Colonic mucosa (tissue), 4 donors: ENCODE measurements around the gene ATN1. TPM values are rescaled to one million over a fixed set of nuclear protein-coding genes. Genes with fewer than 3 reads are reported as not detected.

Experiments
- DNase-seq: peaks from one replicate; pipeline ENCODE4 v3.0.0-alpha.2; 2020
- H3K27ac ChIP-seq: fragments of 200-600 bp; one replicate; pipeline ENCODE4 v1.8.0; 2021
- H3K27me3 ChIP-seq: fragments of 200-600 bp; one replicate; pipeline ENCODE4 v1.8.0; 2021
- H3K36me3 ChIP-seq: fragments of 200-600 bp; one replicate; pipeline ENCODE4 v1.8.0; 2021
- H3K4me1 ChIP-seq: fragments of 200-600 bp; one replicate; pipeline ENCODE4 v1.8.0; 2021; ENCODE audit warnings: mild to moderate bottlenecking
- H3K4me3 ChIP-seq: fragments of 200-600 bp; one replicate; pipeline ENCODE4 v1.8.0; 2021
- H3K9ac ChIP-seq, 2 donors: one replicate each; pipeline ENCODE4 v1.7.0; 2013; ENCODE audit warnings: control low read depth in 2 of 2, low read depth in 2 of 2, low read length in 2 of 2
- H3K9me3 ChIP-seq: fragments of 200-600 bp; one replicate; pipeline ENCODE4 v1.8.0; 2021
- intact Hi-C: fragments of 100-400 bp; cut with DNase I; formaldehyde crosslinking; loops from one replicate; pipeline ENCODE4 v1.14.1; 2022
- total RNA-seq, 2 donors: library from RNA; stranded (reverse); fragmentation: NEBNext Ultra II Directional in 1 of 2; extraction: Animal tissue kit (Norgen Biotek cat#: 25700) in 1 of 2; gene quantifications; one replicate each; pipeline ENCODE4 v1.2.1, GENCODE V29; 2021
- TF ChIP-seq, protein P1 (sequence below): fragments of 200-600 bp; IDR thresholded peaks from one replicate; pipeline ENCODE4 v1.8.0; 2022; ENCODE audit warnings: antibody characterized with exemption, mild to moderate bottlenecking
- donor health status: healthy.
- donor health status: DM: no; HTN: no; CAD: no.
- donor health status: DM: no; HTN: no; CAD: no.

The ATN1 gene
- total RNA-seq, 2 donors from 2014 or later: 67.5 to 103 TPM

DNA sequence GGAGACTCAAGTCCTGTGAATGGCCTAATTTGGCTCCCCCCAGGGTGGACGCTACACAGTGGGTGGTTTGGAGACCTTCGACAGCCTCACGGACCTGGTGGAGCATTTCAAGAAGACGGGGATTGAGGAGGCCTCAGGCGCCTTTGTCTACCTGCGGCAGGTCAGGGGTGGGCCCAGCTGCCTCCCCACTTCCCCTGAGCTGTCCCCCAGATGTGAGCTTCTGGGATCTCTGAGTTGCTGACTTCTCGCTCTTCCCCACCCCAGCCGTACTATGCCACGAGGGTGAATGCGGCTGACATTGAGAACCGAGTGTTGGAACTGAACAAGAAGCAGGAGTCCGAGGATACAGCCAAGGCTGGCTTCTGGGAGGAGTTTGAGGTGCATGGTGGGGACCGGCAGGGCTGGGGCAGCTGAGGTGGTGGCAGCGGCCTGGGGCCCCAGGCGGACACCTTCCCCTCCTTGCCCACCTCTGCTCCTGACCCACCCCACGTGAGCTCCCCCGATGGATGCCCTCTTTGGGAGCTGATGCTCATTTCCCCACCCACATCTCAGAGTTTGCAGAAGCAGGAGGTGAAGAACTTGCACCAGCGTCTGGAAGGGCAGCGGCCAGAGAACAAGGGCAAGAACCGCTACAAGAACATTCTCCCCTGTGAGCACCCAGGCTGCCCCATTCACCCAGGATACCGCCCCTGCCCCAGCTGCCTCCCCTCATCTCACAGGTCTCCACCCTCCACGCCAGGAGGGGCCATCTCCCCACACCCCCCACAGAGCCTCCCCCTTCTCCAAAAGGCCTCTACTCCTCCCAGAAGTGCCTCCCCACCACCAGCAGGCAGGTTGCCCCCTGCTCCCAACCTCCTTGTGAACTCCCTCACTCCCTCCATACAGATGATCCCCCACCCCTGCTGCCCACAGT, 27.6 kb downstream of the ATN1 start:
- no peak for DNase-seq
- H3K36me3 ChIP-seq: no peaks in the 10 kb centered on the region
- no peak overlapping the region for H3K4me3 ChIP-seq
- H3K4me1 ChIP-seq: peaks cover 8% of the 10 kb centered on the region
- intact Hi-C loops: no loop called here
- TF ChIP-seq, protein P1, sequence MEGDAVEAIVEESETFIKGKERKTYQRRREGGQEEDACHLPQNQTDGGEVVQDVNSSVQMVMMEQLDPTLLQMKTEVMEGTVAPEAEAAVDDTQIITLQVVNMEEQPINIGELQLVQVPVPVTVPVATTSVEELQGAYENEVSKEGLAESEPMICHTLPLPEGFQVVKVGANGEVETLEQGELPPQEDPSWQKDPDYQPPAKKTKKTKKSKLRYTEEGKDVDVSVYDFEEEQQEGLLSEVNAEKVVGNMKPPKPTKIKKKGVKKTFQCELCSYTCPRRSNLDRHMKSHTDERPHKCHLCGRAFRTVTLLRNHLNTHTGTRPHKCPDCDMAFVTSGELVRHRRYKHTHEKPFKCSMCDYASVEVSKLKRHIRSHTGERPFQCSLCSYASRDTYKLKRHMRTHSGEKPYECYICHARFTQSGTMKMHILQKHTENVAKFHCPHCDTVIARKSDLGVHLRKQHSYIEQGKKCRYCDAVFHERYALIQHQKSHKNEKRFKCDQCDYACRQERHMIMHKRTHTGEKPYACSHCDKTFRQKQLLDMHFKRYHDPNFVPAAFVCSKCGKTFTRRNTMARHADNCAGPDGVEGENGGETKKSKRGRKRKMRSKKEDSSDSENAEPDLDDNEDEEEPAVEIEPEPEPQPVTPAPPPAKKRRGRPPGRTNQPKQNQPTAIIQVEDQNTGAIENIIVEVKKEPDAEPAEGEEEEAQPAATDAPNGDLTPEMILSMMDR: no peak
- H3K9me3 ChIP-seq: no peaks in the 10 kb centered on the region
- no peaks in the 10 kb centered on the region for H3K27me3 ChIP-seq
- H3K27ac ChIP-seq: peak overlapping the region; percentile 80
- peak overlapping the region in 1 of 2 donors; percentile 9 for H3K9ac ChIP-seq

DNA sequence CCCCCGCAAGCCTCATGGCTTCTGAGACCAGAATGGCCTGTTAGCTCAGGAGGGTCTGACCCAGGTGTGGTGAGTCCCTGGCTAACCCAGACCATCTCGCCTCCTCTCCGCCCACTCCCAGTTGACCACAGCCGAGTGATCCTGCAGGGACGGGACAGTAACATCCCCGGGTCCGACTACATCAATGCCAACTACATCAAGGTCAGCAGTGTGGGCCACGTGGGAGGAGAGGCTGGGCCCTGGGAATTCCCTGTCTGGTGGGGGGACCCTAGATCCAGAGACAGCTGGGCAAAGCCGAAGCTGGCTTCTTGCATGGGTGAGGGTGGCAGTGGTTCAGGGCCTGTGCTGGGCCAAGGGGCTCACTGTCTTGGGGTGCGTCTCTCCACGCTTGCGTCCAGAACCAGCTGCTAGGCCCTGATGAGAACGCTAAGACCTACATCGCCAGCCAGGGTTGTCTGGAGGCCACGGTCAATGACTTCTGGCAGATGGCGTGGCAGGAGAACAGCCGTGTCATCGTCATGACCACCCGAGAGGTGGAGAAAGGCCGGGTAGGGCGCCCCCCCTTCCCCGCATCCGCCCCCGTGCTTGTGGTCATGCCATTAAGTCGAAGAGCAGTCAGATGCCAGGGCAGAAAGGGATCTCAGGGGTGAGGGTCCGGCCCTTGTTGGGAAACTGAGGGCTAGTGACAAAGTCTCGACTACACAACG, 28.4 kb downstream of the ATN1 start:
- Histone ChIP-seq H3K4me3 (no peak overlapping the region), H3K9ac (no peak overlapping the region), H3K36me3 (no peaks in the 10 kb centered on the region), H3K27me3 (no peaks in the 10 kb centered on the region), H3K4me1 (peaks cover 10% of the 10 kb centered on the region), H3K9me3 (no peaks in the 10 kb centered on the region), H3K27ac (no peak overlapping the region)
- DNase-seq: no peak
- intact Hi-C loops: no loop called here
- TF ChIP-seq, protein P1: no peak

DNA sequence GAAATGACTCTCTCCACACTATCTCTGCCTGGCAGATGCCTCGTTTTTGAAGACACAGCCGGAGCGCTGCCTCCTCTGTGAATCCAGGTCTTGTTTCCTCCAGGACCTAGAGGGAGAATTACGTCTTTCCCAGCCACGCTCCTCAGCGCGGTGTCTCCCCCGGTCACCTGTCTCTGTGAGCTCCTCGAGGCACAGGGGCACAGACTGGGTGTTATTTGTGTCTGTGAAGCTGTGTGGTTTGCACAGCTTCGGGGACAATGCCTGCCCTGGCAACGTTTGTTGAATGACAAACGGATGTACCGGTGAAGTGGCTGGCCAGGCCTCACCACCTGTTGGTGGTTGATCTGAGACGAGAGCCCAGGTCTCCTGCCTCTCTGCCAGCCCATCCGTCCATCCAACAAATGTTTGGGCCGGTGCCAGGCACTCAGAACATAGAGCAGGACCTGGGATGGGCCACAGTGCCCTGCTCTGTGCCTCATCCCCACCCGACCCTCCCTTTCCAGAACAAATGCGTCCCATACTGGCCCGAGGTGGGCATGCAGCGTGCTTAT, 29.5 kb downstream of the ATN1 start:
- peaks cover 10% of the 10 kb centered on the region for H3K4me1 ChIP-seq
- no peak for DNase-seq
- no peaks in the 10 kb centered on the region for H3K36me3 ChIP-seq
- intact Hi-C loops: no loop called here
- TF ChIP-seq, protein P1: no peak
- H3K9ac ChIP-seq: no peak overlapping the region
- H3K9me3 ChIP-seq: no peaks in the 10 kb centered on the region
- no peak overlapping the region for H3K27ac ChIP-seq
- no peaks in the 10 kb centered on the region for H3K27me3 ChIP-seq
- no peak overlapping the region for H3K4me3 ChIP-seq

DNA sequence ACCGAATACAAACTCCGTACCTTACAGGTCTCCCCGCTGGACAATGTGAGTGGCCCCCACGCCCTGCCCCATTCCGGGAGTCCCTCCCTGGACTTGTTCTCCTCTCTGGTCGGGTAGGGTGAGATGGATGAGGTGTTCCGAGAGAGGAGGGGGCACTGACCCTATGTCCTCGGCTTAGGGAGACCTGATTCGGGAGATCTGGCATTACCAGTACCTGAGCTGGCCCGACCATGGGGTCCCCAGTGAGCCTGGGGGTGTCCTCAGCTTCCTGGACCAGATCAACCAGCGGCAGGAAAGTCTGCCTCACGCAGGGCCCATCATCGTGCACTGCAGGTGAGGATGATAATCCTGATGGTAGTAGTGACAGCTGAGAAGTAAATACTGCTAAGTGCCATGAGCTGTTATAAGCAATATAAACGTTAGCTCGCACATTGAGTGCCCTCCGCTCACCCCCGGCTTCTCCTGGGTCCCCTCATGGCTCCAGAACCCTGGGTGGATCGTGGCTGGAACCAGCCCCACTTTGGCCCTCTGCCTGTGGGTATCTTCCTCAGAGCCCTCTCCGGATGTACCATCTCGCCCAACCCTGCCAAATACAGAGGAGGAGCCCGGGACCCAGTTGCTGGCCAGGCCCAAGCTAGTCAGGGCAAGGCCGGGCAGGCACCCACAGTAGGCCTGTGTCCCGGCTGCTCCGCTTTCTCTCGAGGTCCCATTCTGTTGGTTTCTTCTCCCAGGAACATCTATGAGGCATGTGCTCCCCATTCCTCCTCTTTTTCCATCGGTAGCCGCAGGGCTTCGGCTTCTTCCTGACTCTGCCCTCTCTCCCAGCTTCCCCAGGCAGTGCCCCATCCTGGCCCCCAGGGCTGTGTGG, 30.2 kb downstream of the ATN1 start:
- Histone ChIP-seq H3K9me3 (no peaks in the 10 kb centered on the region), H3K27ac (peak overlapping the region; percentile 95), H3K4me3 (no peak overlapping the region), H3K27me3 (no peaks in the 10 kb centered on the region), H3K9ac (peak overlapping the region in 1 of 2 donors; percentile 59), H3K36me3 (no peaks in the 10 kb centered on the region), H3K4me1 (peaks cover 10% of the 10 kb centered on the region)
- TF ChIP-seq, protein P1: no peak
- DNase-seq: no peak
- intact Hi-C loops: no loop called here

DNA sequence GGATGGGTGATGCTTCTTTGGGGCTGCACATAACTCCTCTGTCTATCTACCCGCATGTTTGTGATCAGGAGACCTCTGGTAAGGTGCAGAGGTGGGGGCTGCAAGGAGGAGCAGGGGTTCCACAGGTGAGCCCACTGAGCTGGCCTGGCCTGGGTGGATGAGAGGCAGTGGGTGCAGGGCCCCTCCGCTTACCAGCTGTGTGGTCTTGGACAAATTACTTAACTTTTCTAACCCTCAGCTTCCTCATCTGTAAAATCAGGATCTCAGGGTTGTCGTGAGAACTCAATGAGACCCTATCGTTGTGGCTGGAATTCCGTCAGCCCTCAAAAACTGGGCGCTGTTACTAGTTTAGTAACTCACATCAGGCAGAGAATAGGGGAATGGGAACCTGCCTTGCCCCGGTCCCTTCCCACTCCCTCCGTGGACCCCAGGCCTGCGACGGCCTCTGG, 30.9 kb downstream of the ATN1 start:
- Histone ChIP-seq H3K27me3 (no peaks in the 10 kb centered on the region), H3K36me3 (no peaks in the 10 kb centered on the region), H3K4me1 (peaks cover 10% of the 10 kb centered on the region), H3K9ac (peak overlapping the region; percentile 38 to 59), H3K9me3 (no peaks in the 10 kb centered on the region), H3K4me3 (no peak overlapping the region), H3K27ac (peak overlapping the region; percentile 95)
- intact Hi-C loops: no loop called here
- no peak for DNase-seq
- TF ChIP-seq, protein P1: no peak
